Measurements from ENCODE around the gene ATOX1. TPM values are rescaled to one million over a fixed set of nuclear protein-coding genes. Genes with fewer than 3 reads are reported as not detected.

The ATOX1 gene
- total RNA-seq, 1 donor from 2014 or later, result 265 TPM

GRCh38 chr5:151758141-151758429 lies 346 bp downstream of the ATOX1 start:
- TF ChIP-seq, protein P1, sequence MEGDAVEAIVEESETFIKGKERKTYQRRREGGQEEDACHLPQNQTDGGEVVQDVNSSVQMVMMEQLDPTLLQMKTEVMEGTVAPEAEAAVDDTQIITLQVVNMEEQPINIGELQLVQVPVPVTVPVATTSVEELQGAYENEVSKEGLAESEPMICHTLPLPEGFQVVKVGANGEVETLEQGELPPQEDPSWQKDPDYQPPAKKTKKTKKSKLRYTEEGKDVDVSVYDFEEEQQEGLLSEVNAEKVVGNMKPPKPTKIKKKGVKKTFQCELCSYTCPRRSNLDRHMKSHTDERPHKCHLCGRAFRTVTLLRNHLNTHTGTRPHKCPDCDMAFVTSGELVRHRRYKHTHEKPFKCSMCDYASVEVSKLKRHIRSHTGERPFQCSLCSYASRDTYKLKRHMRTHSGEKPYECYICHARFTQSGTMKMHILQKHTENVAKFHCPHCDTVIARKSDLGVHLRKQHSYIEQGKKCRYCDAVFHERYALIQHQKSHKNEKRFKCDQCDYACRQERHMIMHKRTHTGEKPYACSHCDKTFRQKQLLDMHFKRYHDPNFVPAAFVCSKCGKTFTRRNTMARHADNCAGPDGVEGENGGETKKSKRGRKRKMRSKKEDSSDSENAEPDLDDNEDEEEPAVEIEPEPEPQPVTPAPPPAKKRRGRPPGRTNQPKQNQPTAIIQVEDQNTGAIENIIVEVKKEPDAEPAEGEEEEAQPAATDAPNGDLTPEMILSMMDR (IDR thresholded peaks at IDR 0.05; ENCODE audit: insufficient read depth, low read depth, low read length), result no peak
- no peak for TF ChIP-seq EZH2 (IDR thresholded peaks at IDR 0.05; ENCODE audit: insufficient read depth, low read length)
- FAIRE-seq (no peak), DNase-seq (ENCODE audit: low read depth) (no peak)
- peaks cover 2% of the 10 kb centered on the region for H3K36me3 Mint-ChIP-seq (ENCODE audit: low read depth, unreplicated experiment)
- H3K4me2 ChIP-seq (ENCODE audit: low read length), result peak overlapping the region; percentile 89
- H3K36me3 ChIP-seq (ENCODE audit: insufficient read depth, low read length), result no peaks in the 10 kb centered on the region
- no peaks in the 10 kb centered on the region for H3K9me3 ChIP-seq (ENCODE audit: insufficient read depth, low read depth, low read length)
- H2AFZ ChIP-seq (ENCODE audit: low read depth, low read length), result peak overlapping the region; percentile 59
- H3K79me2 ChIP-seq (ENCODE audit: insufficient read depth, low read length), result peaks cover 40% of the 10 kb centered on the region
- peak overlapping the region; percentile 78 for H3K27ac ChIP-seq (ENCODE audit: low read depth, low read length)
- peak overlapping the region; percentile 89 for H3K4me3 Mint-ChIP-seq (ENCODE audit: unreplicated experiment)
- H3K9ac ChIP-seq (ENCODE audit: low read length), result peak overlapping the region; percentile 92
- H3K4me3 ChIP-seq (ENCODE audit: insufficient read depth, low read depth, low read length), result peak overlapping the region; percentile 83
- H3K4me1 Mint-ChIP-seq (ENCODE audit: low read depth, unreplicated experiment), result peaks cover 16% of the 10 kb centered on the region
- H3K4me1 ChIP-seq (ENCODE audit: insufficient read depth, low read length), result peaks cover 15% of the 10 kb centered on the region
- no peaks in the 10 kb centered on the region for H3K27me3 Mint-ChIP-seq (ENCODE audit: low read depth, unreplicated experiment)
- no peaks in the 10 kb centered on the region for H3K27me3 ChIP-seq (ENCODE audit: insufficient read depth, low read length)
- no peaks in the 10 kb centered on the region for H3K9me3 Mint-ChIP-seq (ENCODE audit: unreplicated experiment)
- H3K27ac Mint-ChIP-seq (ENCODE audit: unreplicated experiment), result peak overlapping the region; percentile 86
- H4K20me1 ChIP-seq (ENCODE audit: insufficient read depth, low read length), result peaks cover 16% of the 10 kb centered on the region

- H3K36me3 Mint-ChIP-seq (ENCODE audit: low read depth, unreplicated experiment), result peaks cover 2% of the 10 kb centered on the region
- H3K4me1 ChIP-seq (ENCODE audit: insufficient read depth, low read length), result peaks cover 15% of the 10 kb centered on the region
- no peaks in the 10 kb centered on the region for H3K27me3 Mint-ChIP-seq (ENCODE audit: low read depth, unreplicated experiment)
- H3K9me3 Mint-ChIP-seq (ENCODE audit: unreplicated experiment), result no peaks in the 10 kb centered on the region
- H2AFZ ChIP-seq (ENCODE audit: low read depth, low read length), result peak overlapping the region; percentile 59
- no peaks in the 10 kb centered on the region for H3K27me3 ChIP-seq (ENCODE audit: insufficient read depth, low read length)
- no peak for FAIRE-seq
- peaks cover 3% of the 10 kb centered on the region for H3K36me3 ChIP-seq (ENCODE audit: insufficient read depth, low read length)
- peak overlapping the region; percentile 92 for H3K9ac ChIP-seq (ENCODE audit: low read length)
- peak overlapping the region; percentile 89 for H3K4me2 ChIP-seq (ENCODE audit: low read length)
- H3K4me1 Mint-ChIP-seq (ENCODE audit: low read depth, unreplicated experiment), result peaks cover 16% of the 10 kb centered on the region
- H4K20me1 ChIP-seq (ENCODE audit: insufficient read depth, low read length), result peaks cover 21% of the 10 kb centered on the region
- no peaks in the 10 kb centered on the region for H3K9me3 ChIP-seq (ENCODE audit: insufficient read depth, low read depth, low read length)
- TF ChIP-seq EZH2 (IDR thresholded peaks at IDR 0.05; ENCODE audit: insufficient read depth, low read length), result no peak
- TF ChIP-seq, protein P1 (IDR thresholded peaks at IDR 0.05; ENCODE audit: insufficient read depth, low read depth, low read length), result no peak
- no peak for DNase-seq (ENCODE audit: low read depth)
- H3K4me3 ChIP-seq (ENCODE audit: insufficient read depth, low read depth, low read length), result peak overlapping the region; percentile 83
- H3K27ac ChIP-seq (ENCODE audit: low read depth, low read length), result peak overlapping the region; percentile 78
- H3K27ac Mint-ChIP-seq (ENCODE audit: unreplicated experiment), result peak overlapping the region; percentile 86
- H3K79me2 ChIP-seq (ENCODE audit: insufficient read depth, low read length), result peaks cover 44% of the 10 kb centered on the region
- peak overlapping the region; percentile 89 for H3K4me3 Mint-ChIP-seq (ENCODE audit: unreplicated experiment)
Measured at GRCh38 chr5:151757233-151758140, 944 bp downstream of the ATOX1 start.

DNA sequence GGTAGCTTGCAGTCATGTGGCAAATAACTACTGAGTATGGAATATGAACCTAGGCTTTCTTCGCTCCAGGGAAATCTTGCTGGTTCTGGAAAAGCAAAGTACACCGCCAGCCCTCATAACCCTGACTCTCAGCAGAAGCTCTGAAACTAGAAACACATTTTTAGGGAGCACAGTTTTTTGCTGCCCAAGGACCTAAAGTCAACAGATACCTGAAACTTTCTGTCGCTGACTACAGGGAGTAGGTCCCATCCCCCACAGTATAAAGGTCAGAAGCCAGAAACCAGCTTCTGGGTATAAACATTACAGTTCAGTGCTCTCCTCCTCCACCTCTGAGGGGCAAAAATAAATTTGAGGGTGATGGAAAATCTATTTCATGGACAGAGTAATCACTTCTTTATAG lies 3.0 kb downstream of the ATOX1 start:
- Histone ChIP-seq H3K79me2 (ENCODE audit: insufficient read depth, low read length) (peaks cover 56% of the 10 kb centered on the region), H3K36me3 (ENCODE audit: insufficient read depth, low read length) (peaks cover 3% of the 10 kb centered on the region), H3K4me3 (ENCODE audit: insufficient read depth, low read depth, low read length) (no peak overlapping the region), H3K9me3 (ENCODE audit: insufficient read depth, low read depth, low read length) (no peaks in the 10 kb centered on the region), H3K4me2 (ENCODE audit: low read length) (no peak overlapping the region), H3K27ac (ENCODE audit: low read depth, low read length) (no peak overlapping the region), H3K9ac (ENCODE audit: low read length) (no peak overlapping the region), H3K4me1 (ENCODE audit: insufficient read depth, low read length) (peaks cover 20% of the 10 kb centered on the region), H3K27me3 (ENCODE audit: insufficient read depth, low read length) (no peaks in the 10 kb centered on the region), H2AFZ (ENCODE audit: low read depth, low read length) (no peak overlapping the region), H4K20me1 (ENCODE audit: insufficient read depth, low read length) (peaks cover 31% of the 10 kb centered on the region)
- no peaks in the 10 kb centered on the region for H3K27me3 Mint-ChIP-seq (ENCODE audit: low read depth, unreplicated experiment)
- TF ChIP-seq, protein P1 (IDR thresholded peaks at IDR 0.05; ENCODE audit: insufficient read depth, low read depth, low read length), result no peak
- TF ChIP-seq EZH2 (IDR thresholded peaks at IDR 0.05; ENCODE audit: insufficient read depth, low read length), result no peak
- no peak overlapping the region for H3K4me3 Mint-ChIP-seq (ENCODE audit: unreplicated experiment)
- H3K27ac Mint-ChIP-seq (ENCODE audit: unreplicated experiment), result no peak overlapping the region
- H3K9me3 Mint-ChIP-seq (ENCODE audit: unreplicated experiment), result no peaks in the 10 kb centered on the region
- H3K4me1 Mint-ChIP-seq (ENCODE audit: low read depth, unreplicated experiment), result peaks cover 18% of the 10 kb centered on the region
- H3K36me3 Mint-ChIP-seq (ENCODE audit: low read depth, unreplicated experiment), result peaks cover 8% of the 10 kb centered on the region
- FAIRE-seq (no peak), DNase-seq (ENCODE audit: low read depth) (no peak)
